ENCODE measurements around the gene TFDP2. TPM values are rescaled to one million over a fixed set of nuclear protein-coding genes. Genes with fewer than 3 reads are reported as not detected.

Gene TFDP2
- total and polyA plus RNA-seq, 10 of the 15 experiments (the other 5 are each of a cell fraction or from before 2014, with no cell fraction given), result 28.3 to 100 (median 49.7) TPM

DNA sequence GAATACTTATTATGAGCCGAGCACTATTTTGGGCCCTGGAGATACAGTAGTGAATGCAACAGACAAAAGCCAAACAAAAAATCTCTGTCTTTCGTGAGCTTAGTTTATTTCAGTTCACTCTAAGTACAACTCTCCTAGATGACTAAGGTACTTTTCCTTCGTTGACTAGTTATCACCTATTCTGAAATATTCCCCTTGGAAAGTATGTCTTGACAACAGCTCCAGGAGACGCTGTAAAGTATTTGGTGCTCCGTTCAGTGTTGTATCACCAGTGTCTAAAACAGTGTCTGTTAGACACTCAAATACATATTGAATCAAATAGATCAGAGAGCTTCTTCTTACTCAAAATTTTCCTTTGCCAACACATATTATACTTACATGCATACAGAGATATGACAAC, 119.6 kb downstream of the TFDP2 start:
- ChIA-PET CTCF (interaction anchor here (1.0 kb wide), 1 partner anchor 107 kb away, joined by 3 read pairs; no protein-coding TSS in a partner anchor), SMC1A (ENCODE audit: uncharacterized antibody, unreplicated experiment) (interaction anchor here (0.7 to 2.8 kb wide), 6 partner anchors 10 to 252 kb away, joined by 3 to 12 read pairs (median 4); no protein-coding TSS in a partner anchor), POLR2A (interaction anchor here (1.3 kb wide), 1 partner anchor 17 kb away, joined by 3 read pairs; no protein-coding TSS in a partner anchor), RAD21 (ENCODE audit: unreplicated experiment) (interaction anchor here (0.6 to 1.2 kb wide), 4 partner anchors 9 to 111 kb away, joined by 3 read pairs; no protein-coding TSS in a partner anchor)
- Histone ChIP-seq H3K27ac (ENCODE audit: control insufficient read depth, insufficient read depth) (no peak overlapping the region), H3K4me2 (ENCODE audit: control insufficient read depth, insufficient read depth) (no peak overlapping the region), H3K4me3 (no peak overlapping the region), H3K36me3 (ENCODE audit: control insufficient read depth in 2 of 2, insufficient read depth in 2 of 2, low read length in 1 of 2) (no peaks in the 10 kb centered on the region), H4K20me1 (ENCODE audit: control insufficient read depth, insufficient read depth) (no peaks in the 10 kb centered on the region), H3K9ac (ENCODE audit: control insufficient read depth, insufficient read depth, low read length) (no peak overlapping the region), H3K9me3 (replicated peaks; ENCODE audit: control insufficient read depth, insufficient read depth, low read length) (no peaks in the 10 kb centered on the region), H3K79me2 (ENCODE audit: control insufficient read depth, insufficient read depth, low read length) (peaks cover 17% of the 10 kb centered on the region), H3K27me3 (replicated peaks in 1 of 2; ENCODE audit: control insufficient read depth in 2 of 2, insufficient read depth in 2 of 2, low read length in 1 of 2) (no peaks in the 10 kb centered on the region), H2AFZ (ENCODE audit: control insufficient read depth, low read depth, low read length) (peak overlapping the region; percentile 8; the same call in 1 of the 2 replicates), H3K4me1 (ENCODE audit: control insufficient read depth, insufficient read depth, low read length) (peaks cover 4% of the 10 kb centered on the region; the same call in 1 of the 2 replicates)
- intact Hi-C loops (cut with micrococcal nuclease; ENCODE audit: unreplicated experiment), result loop anchor here (5.0 kb wide), 2 partner anchors 67 to 198 kb away; partner anchors contain the start of gene GK5
- in situ Hi-C loops (cut with MboI), result no loop called here
- ATAC-seq (no peak), FAIRE-seq (peak; percentile 27), DNase-seq (ENCODE audit: low read depth, low spot score) (no peak)
- TF ChIP-seq ZNF687 (IDR thresholded peaks at IDR 0.05) (no peak), BRCA1 (IDR thresholded peaks at IDR 0.05; ENCODE audit: low read depth, low read length) (no peak), MEF2B (IDR thresholded peaks at IDR 0.05; ENCODE audit: partially characterized antibody, poor library complexity, severe bottlenecking) (no peak), NR2C2 (IDR thresholded peaks at IDR 0.05; ENCODE audit: borderline replicate concordance, control insufficient read depth, insufficient read length, low read depth) (no peak), MTA3 (IDR thresholded peaks at IDR 0.05; ENCODE audit: borderline replicate concordance, low read length) (no peak), ZBTB40 (IDR thresholded peaks at IDR 0.05; ENCODE audit: borderline replicate concordance) (no peak), POLR2A (IDR thresholded peaks at IDR 0.05; ENCODE audit: low read depth, low read length) (no peak), SKIL (IDR thresholded peaks at IDR 0.05; ENCODE audit: low read depth, poor library complexity, severe bottlenecking) (no peak)
- WGBS (ENCODE audit: insufficient coverage, insufficient replicate concordance, low lambda C conversion rate, missing lambda C conversion rate), result 59% methylated on average over 5 of the region's 5 CpGs
- BruUV-seq (replicated peaks), result no TSS peak
